Measurements from ENCODE around the gene ENPP5.
"Not testable (repeated sequence)": the region's sequence is repeated elsewhere in the genome, so short reads cannot be mapped to it uniquely, and the experiment has no call there.

Gene ENPP5

DNA sequence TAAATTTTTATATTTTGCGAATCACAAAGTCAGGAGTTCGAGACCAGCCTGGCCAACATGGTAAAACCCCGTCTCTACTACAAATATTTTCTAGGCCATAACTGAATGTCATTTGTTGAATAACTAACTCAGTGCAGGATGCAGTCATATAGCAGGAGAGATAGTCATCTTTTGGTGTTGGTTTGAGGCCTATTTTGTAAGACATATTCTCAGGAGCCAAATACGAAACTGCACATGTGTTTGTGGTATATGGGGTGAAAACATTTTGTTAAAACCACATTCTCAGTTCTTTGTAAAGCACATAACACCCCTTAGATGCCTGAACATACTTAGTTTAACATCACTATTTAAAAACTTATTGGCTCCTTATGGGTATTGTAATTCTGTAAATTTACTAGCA is 4.7 kb upstream of the ENPP5 start:
- no peak for DNase-seq (ENCODE audit: low read depth)

DNA sequence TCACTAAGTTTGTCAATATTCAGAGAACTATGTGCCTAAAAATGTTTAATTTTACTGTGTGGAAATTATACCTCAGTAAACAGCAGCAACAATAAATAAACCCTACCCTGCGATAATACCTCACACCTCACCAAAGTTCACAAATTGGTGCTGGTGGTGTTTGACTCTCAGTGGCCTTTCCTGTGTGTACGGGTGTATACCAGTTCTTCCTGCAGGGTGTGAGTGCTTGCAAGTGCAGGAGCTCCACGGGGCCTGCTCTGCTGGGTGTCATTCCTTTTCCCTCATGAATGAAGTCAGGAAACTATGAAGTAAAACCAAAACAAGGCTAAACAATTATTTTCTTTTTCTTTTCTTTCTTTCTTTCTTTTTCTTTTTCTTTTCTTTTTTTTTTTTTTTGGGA is 4.1 kb upstream of the ENPP5 start:
- no peak for DNase-seq (ENCODE audit: low read depth)

DNA sequence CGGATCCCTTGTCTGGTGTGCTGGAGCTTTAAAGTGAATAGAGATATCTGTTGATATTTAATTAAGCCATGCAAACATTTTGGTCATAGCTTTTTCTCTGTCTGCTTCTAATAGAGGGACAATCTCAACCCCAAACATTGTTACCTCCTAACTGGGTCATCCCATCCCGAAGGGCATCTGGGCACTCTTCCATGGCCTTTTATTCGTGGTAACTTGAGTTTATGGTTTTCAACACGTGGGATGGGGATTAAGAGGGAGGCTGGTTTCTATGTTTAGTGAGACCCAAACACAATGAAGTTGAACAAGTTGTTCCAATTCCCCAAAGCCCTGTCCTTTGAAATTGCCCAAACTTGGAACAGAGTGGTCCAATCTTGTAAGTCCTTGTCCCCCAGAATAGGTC is 1.4 kb upstream of the ENPP5 start:
- no peak for DNase-seq (ENCODE audit: low read depth)

DNA sequence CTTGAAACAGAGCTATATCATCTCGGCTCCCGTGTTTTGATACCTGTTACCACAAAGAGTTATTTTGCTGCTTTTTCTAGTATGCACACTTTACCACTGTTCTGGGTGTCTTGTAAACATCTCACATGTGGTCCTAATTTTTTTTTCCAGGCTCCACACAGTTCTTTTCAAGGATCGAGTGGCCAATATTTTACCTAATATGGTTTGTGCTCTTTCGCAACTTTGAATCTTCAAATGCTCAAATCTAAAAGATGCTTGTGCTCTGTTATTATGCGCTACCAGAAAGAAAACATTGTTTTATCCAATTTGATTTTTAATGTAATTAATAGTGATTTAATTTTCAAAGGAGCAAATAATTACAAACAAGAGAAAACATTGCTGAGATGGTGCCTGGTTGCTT is 10.7 kb downstream of the ENPP5 start:
- DNase-seq (ENCODE audit: low read depth) = no peak

DNA sequence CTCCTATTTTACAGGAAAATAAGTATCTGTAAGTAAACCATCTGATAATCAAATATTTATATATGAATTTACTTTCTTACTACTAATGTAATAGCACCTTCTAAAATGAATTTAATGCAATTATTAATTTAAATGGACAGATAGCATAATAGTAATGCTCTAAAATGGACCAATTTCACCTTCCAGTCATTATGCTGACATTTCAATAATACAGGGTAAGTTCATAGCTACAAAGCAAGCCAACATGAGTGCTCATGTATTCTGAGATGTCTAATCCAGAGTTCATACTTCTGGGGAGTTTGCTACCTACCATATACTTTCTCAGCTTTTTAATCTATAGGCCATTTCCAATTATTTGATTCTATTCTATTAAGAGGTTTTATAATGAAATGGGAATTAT is 11.6 kb downstream of the ENPP5 start:
- DNase-seq (ENCODE audit: low read depth) = no peak

DNA sequence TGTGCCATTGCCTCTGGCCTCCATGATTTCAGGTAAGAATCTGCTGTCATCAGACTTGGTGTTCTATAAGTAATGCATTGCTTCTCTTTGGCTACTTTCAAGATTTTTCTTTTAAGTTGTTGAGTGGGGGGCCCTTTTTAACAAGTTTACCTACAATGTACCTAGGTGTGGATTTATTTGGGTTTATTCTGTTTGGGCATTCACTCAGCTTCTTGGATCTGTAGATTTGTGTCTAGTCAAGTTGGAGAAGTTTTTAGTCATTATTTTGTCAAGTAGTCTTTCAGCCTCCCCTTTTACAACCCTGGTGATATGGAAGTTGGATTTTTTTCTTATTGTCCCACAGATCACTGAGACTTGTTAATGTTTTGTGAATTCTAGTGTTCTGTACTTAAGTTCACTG is 14.1 kb downstream of the ENPP5 start:
- no peak for DNase-seq (ENCODE audit: low read depth)

DNA sequence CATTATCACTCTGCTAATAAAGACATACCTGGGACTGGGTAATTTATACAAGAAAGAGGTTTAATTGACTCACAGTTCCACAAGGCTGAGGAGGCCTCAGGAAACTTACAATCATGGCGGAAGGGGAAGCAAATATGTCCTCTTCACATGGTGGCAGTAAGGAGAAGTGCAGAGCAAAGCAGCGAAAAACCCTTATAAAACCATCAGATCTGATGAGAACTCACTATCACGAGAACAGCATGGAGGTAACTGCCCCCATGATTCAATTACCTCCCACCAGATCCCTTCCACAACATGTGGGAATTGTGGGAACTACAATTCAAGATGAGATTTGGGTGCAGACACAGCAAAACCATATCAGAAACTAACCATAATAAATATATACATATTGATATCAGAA is 21.7 kb downstream of the ENPP5 start:
- not testable (repeated sequence) for DNase-seq (ENCODE audit: low read depth)

DNA sequence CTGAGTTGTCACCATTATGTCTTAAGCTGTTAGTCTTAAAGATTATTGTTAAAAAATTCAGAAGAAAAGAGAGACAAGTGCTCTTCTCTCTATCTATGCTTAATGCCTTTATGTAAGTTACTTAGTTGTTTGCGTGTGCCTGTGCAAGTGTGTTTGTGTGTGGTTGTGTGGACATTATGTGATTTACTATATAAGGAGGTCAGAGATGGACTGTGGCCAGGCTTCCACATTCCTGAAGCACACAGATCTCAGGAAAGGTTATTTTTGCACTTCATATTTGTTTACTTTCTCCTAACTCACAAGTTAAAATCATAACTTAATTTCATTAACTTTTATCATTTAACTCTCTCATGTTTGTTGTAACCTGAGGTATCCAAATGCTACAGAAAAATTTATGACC is 26.5 kb downstream of the ENPP5 start:
- no peak for DNase-seq (ENCODE audit: low read depth)

DNA sequence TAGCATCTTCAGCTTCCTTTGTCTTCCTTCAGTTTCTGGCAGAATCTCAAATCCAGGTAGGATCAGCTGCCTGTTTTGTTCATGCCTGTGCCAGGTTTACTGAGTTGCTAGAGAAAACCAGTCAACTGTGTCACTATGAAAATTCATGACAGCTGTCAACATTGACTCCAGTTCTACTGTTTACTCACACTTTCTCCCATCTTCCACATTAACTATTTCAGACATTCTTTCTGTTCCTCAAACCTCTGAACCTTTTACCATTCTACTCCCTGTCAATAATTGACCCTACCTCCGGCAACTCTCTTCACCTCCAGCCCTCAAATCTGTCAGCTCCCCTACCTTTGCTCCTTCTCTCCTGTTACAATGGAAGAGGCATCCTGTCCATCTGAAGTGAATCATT is 32.5 kb downstream of the ENPP5 start:
- DNase-seq (ENCODE audit: low read depth) = no peak

DNA sequence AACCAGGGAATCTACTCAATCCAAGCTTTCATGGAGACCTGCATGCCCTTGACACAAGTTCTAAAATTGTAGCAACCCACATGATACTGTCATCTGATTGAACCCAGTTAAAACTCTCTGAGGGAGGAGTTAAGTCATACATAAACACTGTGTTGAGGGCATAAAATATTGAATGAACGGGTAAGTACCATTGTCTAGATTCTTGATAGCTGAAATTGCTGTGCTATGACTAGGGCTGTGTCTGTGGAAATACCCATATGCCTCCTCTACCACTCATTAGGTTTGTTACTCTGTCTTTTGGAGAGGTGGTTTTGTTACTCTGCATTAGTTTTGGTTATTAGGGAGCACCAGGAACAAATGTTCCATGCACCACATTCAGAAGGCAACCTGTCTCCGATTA is 33.4 kb downstream of the ENPP5 start:
- no peak for DNase-seq (ENCODE audit: low read depth)

DNA sequence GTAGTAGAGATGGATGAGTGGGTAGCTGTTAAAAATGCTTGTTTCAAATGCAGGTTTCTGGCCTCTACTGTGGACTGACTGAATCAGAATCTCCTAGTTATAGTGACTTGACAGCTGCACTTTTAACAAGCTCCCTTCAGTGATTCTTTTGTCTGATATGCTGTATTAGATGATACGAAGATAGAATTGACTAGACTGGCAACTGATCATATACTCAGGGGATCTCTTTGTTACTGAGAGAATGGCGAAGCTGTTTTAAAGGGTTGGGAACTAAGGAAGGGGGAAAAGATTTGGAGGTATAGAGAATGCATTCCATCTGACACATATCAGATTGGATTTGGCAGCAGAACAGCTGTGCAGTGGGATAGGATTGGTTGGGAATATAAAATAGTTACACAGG is 33.9 kb downstream of the ENPP5 start:
- no peak for DNase-seq (ENCODE audit: low read depth)

DNA sequence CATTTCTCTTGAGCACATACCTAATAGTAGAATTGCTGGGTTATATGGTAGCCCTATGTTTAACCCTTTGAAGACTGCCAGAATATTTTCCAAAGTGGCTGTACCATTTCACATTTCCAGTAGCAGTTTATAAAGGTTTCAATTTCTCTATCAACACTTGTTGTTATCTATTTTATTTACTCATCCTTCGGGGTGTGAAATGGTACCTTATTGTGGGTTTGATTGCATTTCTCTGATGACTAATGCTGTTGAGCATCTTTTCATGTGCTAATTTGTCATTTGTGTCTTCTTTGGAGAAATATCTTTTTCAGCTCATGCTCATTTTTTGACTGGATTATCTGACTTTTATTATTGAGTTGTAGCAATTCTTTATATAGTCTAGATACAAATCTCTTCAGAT is 35.6 kb downstream of the ENPP5 start:
- DNase-seq (ENCODE audit: low read depth) = no peak

DNA sequence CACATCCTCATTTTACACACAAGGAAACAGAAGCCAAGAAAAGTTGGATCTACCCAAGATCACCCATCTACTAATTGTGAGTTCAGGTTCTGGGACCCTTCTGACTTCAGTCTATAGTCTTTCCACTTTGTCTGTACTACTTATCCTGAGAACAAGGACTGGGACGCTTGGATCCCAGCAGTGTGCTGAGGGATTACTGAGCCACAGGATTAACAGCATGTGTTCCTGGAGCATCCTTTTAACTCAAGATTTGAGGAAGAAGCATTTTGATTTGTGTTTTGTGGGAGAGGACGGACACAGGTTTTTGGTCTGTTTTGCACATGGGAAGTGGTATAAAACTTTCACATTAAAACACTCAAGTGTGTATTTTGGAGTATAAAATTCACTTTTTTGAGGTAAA is 36.6 kb downstream of the ENPP5 start:
- no peak for DNase-seq (ENCODE audit: low read depth)

DNA sequence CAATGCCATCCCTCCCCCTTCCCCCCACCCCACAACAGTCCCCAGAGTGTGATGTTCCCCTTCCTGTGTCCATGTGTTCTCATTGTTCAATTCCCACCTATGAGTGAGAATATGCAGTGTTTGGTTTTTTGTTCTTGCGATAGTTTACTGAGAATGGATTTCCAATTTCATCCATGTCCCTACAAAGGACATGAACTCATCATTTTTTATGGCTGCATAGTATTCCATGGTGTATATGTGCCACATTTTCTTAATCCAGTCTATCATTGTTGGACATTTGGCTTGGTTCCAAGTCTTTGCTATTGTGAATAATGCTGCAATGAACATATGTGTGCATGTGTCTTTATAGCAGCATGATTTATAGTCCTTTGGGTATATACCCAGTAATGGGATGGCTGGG is 39.5 kb downstream of the ENPP5 start:
- not testable (repeated sequence) for DNase-seq (ENCODE audit: low read depth)

DNA sequence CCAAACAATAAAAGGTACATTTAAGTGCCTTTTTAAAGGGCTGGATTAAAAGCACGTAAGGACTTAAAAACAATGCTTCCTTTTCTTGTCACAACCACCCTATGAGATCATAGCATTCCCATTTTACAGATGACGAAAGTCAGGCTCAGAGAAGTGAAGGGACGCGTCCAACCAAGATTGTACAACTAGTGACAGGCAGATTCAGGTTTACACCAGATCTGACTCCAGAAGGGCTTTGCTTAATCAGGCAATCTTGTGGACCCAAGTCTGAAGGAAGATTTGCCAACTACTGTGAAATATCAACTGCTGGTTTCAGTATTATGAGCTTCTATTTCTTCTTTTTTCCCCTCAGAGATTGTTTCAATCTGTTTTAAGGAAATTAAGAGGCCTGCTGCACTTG is 40.1 kb downstream of the ENPP5 start:
- DNase-seq (ENCODE audit: low read depth) = no peak

DNA sequence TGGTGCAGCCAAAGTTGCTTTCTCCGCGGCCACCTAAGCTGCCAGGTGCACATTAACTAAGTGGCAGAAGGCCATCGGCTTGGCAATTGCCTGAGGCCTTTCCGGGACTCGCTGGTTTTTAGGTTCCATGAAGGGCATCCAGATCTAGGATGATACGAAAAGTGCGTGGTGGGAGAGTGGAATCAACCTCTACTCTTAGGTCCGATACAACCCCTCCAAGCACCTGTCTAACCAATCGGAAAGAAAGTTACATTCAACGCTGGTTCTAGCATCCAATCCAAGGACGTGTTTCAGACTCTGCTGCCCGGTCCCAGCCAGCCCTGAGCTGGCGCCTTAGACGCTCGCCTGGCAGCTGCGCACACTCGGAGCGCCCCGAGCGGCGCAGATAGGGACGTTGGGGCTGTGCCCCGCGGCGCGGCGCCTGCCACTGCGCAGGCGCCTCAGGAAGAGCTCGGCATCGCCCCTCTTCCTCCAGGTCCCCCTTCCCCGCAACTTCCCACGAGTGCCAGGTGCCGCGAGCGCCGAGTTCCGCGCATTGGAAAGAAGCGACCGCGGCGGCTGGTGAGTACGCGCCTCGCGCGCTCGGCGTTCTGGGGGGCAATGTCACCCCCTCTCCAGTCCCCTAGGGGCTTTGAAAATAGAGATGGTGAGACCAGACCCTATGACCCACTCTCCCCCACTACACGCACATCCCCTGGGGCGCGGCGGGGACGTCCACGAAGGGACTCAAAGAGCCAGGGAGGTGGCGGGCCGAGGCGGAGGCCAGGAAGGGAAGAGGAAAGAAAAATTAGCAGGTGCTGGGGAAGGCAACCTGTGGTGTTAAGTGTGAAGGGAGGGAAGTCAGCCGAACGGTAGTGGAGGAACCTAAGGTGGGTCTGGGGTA is 40.9 kb downstream of the ENPP5 start, which contains the start of gene ENPP4:
Gene ENPP4 (plus strand): TSS at position 361 of the 883 bp plus-strand sequence. CDS start 9,595 bp downstream, outside the sequence.
- peak; percentile 67 for DNase-seq (ENCODE audit: low read depth)

DNA sequence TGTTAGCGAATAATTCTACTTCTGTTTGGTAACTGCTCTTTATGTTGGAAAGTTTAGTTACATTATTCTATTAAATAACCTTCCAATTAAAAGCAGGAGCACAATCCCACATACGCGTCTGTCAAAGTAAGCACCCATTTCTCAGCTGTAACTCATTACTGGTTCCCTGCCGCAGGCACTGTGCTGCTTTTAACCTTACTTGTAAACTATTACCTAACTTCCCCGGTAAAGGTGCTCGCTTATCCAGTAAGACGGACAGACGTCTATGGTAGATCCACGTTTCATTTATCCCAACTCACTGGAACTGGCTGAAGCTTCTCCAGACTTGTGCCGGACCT is 41.5 kb downstream of the ENPP5 start:
- no peak for DNase-seq (ENCODE audit: low read depth)

DNA sequence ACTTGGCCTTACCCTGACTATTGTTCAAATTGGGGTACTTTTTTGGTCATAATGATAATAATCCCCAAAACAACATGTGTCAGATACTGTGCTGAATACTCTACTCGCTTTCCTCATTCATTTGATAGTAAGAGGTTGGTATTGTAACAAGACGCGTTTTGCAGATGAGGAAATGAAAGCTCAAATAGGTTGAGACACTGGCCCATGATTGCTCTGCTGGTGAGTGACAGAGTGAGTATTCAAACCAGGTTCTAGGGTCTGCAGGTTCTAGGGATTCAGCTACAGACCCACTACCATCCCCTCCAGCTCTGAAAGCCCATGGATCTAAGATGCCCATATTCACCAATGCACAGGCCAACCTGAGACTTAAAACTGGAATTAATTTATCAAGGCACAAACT is 42.3 kb downstream of the ENPP5 start:
- DNase-seq (ENCODE audit: low read depth) = no peak

DNA sequence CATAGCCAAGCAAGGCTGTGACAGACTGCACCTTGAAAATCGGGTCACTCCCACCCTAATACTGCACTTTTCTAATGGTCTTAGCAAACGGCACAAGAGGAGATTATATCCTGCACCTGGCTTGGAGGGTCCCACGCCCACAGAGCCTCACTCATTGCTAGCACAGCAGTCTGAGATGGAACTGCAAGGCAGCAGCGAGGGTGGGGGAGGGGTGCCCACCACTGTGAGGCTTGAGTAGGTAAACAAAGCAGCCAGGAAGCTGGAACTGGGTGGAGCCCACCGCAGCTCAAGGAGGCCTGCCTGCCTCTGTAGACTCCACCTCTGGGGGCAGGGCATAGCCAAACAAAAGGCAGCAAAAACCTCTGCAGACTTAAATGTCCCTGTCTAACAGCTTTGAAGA is 51.1 kb downstream of the ENPP5 start:
- DNase-seq (ENCODE audit: low read depth) = not testable (repeated sequence)

DNA sequence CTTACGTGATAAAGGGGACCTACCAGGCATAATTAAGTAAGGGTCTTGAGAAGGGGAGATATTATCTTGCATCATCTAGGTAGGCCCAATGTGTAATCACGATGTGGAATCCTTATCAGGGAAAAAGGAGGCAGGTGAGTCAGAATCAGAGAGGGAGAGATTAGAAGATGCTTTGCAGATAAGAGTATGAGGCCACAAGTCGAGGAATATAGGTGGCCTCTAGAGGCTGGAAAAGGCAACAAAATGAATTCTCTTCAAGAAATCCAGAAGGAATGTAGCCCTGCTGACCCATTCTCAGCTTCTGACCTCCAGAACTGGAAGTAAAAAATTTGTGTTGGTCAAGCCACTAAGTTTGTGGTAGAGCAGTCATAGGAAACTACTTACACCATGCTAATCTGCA is 51.9 kb downstream of the ENPP5 start:
- DNase-seq (ENCODE audit: low read depth) = no peak

DNA sequence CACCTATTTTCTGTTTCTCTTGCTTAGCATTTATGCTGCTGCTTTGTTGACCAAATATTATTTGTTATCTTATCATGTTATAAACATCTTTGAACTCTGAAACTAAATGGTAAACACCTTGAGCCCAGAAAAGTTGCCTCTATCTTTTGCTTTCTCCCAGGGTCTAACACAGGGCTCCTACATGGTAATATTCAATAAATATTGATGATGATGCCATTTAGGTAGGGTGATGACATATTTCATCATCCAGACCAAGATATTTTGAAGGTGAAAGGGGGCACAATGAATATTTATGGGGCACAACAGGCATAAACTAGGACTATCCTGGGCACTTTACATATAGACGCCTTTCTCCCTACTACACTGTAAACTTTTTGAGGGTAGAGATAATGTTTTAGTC is 52.6 kb downstream of the ENPP5 start:
- no peak for DNase-seq (ENCODE audit: low read depth)

DNA sequence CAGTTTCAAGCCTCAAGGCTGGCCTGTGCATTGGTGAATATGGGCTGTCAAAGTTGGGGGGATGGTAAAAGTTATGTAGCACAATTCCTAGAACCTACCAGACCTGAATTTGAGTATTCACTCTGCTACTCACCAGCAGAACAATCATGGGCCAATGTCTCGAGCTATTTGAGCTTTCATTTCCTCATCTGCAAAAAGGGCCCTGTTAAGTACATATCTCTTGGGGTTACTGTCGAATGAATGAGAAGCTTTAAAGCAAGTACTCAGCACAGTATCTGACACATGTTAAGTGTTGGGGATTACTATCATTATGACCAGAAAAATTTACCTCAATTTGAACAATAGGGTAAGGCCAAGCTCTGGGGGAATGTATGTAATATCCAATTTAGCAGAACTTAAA is 54.5 kb downstream of the ENPP5 start:
- DNase-seq (ENCODE audit: low read depth) = no peak

DNA sequence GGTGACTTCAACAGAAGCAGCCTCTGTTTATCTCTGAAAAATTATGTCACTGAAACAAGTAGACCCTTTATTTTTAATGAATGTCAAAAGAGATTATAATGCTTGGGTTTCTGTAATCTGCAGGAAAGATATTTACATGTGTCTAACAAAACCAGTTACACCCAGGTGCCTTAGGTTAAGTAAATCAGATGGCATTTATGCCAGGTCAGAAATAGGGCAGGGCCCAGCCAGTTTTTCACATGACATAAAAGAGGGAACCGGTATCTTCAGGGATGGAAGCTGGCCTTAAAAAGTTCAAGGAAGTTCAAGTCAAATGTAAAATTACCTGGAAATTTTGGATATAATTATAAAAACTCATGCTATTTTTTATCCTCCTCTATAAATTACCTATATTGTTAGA is 55.1 kb downstream of the ENPP5 start:
- DNase-seq (ENCODE audit: low read depth) = no peak

DNA sequence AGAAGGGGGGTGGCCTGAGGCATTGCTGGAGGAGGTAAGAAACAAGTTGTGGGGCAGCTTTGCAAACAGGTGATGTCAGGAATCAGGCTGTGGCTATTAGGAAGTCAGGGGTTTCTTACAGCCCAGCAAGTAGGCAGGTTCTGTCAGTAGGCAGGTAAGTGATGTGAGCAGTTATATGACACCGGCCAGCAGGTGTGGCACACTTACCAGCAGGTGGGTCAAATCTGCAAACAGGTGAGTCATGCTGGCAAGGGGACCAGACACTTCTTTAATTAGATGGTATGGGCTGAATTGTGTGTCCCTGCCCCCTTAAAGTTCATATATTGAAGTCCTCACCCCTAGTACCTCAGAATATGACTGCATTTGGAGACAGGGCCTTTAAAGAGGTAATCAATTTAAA is 57.4 kb downstream of the ENPP5 start:
- no peak for DNase-seq (ENCODE audit: low read depth)
